HL-60/S4 treated with retinoic acid at 250 ng/mL for 4 days and 3 days (cell line): ENCODE data around the gene GRID1.
"Not testable (repeated sequence)": the region's sequence is repeated elsewhere in the genome, so short reads cannot be mapped to it uniquely, and the experiment has no call there.

Experiments
- in situ Hi-C: fragments of 300-500 bp; cut with MboI; formaldehyde crosslinking; loops from 2 replicates; pipeline ENCODE4 v1.7.0; 2022; ENCODE audit warnings: low sequenced_read_pairs

Gene GRID1

DNA sequence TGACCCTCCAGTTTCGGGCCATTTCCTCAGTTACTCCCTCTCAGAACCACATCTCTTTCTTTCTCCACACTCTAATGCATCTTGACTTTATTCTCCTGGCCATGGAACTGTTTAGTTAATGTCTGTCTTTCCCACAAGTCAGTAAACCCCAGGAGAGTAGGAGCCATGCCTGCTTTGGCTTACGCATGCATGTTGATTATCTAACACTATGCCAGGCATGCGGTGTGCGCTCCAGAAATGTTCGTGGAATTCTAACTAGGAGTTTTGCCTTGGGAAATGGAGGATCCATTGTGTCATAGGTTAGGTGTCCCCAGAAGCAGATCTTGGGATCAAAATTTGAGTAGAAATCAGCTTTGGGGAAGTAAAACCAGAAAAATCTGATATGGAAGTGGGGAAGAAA, 308.9 kb downstream of the GRID1 start:
- in situ Hi-C loops = no loop called here

DNA sequence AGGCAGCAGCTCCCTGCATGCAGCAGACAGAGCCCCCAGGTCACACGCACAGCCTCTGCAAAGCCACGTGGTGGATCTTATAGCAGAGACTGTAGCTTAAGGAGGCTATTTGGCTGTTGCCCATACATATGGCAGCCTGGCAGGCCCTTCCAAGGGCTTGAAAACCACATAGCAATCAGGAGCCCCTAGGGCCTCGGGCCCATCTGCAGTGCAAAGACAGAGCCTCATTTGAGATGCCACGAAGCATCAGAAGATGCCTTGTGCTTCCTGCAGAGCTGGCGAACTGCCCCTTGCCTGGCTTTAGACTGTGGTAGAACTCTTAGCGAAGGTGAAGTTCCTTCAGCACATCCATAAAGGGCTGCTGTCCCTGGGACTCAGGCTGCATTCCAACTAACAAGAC, 309.9 kb downstream of the GRID1 start:
- in situ Hi-C loops = no loop called here

DNA sequence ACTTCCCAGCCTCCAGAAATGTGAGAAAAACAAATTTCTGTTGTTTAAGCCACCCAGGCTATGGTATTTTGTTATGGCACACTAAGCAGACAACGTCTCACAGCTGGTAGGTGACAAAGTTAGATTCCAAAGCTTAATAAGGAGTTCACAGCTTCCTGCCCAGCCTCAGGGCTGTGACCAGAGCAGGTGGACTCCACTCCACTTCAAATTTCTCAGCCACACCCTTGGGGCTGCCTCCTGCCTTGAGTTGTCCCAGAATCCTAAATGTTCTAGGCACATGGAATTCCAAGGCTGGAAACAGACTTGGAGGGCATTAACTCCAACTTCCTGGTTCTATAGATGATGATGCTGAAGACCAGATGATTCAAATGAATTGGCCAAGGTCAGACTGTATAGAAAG, 310.7 kb downstream of the GRID1 start:
- in situ Hi-C loops = no loop called here

DNA sequence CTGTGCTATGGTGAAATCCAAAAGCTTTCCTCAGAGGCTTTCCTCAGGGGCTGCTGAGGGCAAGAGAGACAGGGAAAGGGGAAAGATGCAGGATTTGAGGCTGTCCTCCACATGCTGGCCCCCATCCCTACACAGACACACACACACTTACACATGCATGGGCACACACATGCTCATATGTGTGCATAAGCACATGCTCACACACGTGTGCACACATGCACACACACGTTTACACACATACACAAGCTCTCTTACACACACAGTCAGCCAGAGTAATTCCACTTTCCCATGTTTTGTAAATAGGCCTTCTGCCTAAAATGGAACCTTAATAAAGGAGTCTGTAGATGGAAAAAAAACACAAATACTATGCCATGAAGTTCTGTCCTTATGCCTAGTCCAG, 312.9 kb downstream of the GRID1 start:
- in situ Hi-C loops = no loop called here

DNA sequence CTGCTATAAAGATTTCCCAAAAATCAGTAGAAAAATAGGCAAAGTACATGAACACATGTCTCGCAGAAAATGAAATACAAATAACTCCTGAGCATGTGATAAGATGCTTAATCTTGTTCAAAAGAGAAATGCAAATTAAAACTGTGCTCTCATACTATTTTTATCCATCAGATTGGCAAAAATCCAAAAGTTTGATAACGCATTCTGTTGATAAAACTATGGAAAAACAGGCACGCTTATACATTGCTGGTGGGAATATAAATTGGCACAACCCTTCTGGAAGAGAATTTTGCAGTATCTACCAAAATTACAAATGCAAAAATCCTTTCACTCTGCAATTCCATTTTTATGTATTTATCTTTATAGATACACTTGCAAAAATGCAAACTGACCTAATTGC, 315.0 kb downstream of the GRID1 start:
- in situ Hi-C loops = no loop called here

- in situ Hi-C loops = no loop called here
Observed at GRCh38 chr10:86049442-86049841, 317.2 kb downstream of the GRID1 start.

GRCh38 chr10:86048973-86049372, 317.6 kb downstream of the GRID1 start:
- in situ Hi-C loops = no loop called here

DNA sequence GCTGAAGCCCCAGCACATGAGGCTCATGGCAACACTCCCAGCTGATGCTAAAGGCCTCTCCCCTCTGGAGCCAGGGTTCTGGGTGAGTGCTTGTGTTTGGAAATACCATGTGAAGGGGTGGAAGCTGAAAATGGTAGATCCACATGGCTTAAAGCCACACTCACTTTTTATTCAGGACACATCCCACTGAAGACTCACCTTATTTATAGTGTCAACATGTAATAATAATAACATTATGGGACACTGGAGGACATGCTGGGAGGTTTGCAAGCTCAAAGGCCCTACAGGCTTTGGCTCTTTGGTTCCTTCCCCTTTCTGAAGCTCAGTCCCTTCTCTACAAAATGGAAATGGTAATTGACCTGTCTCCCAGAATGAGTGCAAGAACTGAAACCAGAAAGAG, 318.0 kb downstream of the GRID1 start:
- in situ Hi-C loops = no loop called here

DNA sequence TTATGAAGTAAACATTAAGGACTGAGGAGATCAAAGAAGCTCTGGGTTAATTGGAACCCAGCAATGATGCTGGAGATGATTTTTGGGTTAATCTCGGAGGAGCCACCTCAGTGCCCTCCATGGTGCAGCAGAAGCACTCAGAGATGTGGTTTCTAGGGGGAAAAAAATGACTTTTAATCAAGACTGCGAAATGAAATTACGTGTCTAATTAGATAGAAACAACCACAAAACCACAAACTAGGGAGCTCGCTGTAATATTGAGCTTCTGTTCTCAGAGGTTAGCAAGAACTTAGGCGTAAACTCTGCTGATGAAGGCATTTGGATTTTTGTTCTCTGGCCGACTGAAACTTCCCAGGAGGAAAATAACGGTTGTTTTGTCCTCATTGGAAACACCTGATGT, 319.0 kb downstream of the GRID1 start:
- in situ Hi-C loops = no loop called here

DNA sequence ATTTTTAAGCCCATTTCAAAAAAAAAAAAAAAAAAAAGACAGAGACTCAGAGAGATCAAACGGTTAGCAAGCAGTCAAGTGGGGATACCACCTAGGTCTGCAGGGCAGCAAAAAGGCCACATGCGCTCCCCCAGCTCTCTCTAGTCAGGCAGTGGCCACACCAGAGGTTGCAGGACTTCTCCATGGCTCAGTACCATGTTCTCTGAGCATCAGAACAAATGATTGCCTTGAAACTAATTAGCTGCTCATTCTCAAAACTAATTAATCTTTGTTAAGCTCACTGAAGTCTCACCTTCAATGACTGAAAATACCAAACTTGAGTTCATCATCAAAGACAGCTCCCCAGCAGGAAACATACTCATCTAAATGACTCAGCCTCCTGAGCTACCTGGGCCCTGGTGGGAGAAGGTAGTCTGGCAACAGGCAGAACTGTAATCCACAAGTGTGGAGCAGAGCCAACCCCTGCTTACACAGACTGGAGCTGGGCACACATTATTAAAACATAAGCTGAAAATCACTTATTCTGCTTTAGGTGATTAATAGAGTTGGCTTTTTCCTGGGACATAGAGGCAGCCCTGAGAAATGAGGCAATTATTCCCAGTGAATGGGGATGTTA, 319.6 kb downstream of the GRID1 start:
- in situ Hi-C loops = no loop called here

- in situ Hi-C loops = no loop called here
Observed at GRCh38 chr10:86045896-86046295, 320.7 kb downstream of the GRID1 start.

- in situ Hi-C loops = no loop called here
Observed at GRCh38 chr10:86044029-86044428, 322.6 kb downstream of the GRID1 start.

- in situ Hi-C loops = no loop called here
Observed at GRCh38 chr10:86043236-86043635, 323.4 kb downstream of the GRID1 start.

GRCh38 chr10:86042161-86042560, 324.4 kb downstream of the GRID1 start:
- in situ Hi-C loops = no loop called here

DNA sequence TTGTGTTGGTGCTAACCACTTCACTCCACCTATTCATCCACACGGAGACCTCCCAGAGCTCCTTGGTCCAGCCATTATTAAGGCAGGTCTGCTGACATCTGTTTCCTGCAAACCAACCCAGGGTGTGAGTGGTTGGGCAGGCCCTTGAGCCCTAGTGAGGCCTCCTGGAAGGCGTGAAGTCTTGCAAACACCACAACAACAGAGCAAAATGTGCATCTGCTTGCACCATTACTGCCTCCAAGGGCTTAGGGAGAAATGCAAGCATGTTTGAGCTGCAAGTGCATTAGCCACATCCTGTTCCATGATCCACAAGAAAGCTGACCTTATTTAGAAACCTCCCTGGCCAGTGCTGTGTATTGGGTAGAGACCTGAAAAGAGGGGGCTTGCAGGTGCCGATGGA, 325.5 kb downstream of the GRID1 start:
- in situ Hi-C loops = no loop called here

GRCh38 chr10:86038371-86038770, 328.2 kb downstream of the GRID1 start:
- in situ Hi-C loops = no loop called here

- in situ Hi-C loops = no loop called here
Observed at GRCh38 chr10:86037096-86037495, 329.5 kb downstream of the GRID1 start.

GRCh38 chr10:86036544-86036831, 330.1 kb downstream of the GRID1 start:
- in situ Hi-C loops = no loop called here

- in situ Hi-C loops = no loop called here
Observed at GRCh38 chr10:86035791-86036543, 330.6 kb downstream of the GRID1 start.

- in situ Hi-C loops = no loop called here
Observed at GRCh38 chr10:86034710-86035109, 331.9 kb downstream of the GRID1 start.

- in situ Hi-C loops = no loop called here
Observed at GRCh38 chr10:86033581-86033980, 333.0 kb downstream of the GRID1 start.

GRCh38 chr10:86032087-86032486, 334.5 kb downstream of the GRID1 start:
- in situ Hi-C loops = not testable (repeated sequence)

- in situ Hi-C loops = no loop called here
Observed at GRCh38 chr10:86030312-86030711, 336.3 kb downstream of the GRID1 start.
